NCI-H526 treated with DMSO at 0.1 percent for 48 hours (cell line): ENCODE data around the gene MAPRE3.
"Not testable (repeated sequence)": the region's sequence is repeated elsewhere in the genome, so short reads cannot be mapped to it uniquely, and the experiment has no call there.

Source experiments
- DNase-seq: peaks from one replicate; lab custom pipeline; 2025; lab: John Stamatoyannopoulos, UW

The MAPRE3 gene

DNA sequence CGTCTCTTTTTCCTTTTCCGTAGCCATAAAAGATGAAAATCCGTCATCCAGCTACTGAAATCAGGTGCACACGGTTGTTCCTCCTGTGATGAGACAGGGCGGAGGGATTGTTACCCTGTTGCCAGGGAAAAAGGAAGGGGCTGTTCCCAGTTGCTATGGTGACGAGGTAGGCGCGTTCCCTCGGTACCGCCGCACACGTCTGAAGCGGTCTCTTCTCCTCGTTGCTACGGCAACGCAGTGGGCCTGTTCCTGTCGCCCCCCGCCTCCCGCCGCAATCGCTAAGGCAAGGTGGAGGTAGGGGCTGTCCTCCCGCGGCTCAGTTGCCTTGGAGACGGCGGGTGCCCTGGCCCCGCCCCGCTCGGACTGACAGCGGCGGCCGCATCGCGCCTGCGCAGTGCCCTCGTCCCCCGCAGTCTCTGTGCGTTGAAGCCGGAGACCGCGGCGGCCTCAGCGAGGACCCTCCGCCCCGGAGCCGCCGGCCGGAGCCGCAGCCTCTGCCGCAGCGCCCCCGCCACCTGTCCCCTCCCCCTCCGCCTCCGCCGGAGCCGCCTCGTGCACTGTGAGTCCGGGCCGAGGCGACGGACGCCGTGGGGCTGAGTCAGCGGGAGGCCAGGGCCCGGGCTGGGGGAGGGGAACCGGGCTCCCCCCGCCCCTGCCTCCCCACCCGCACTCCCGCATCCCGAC lies at the start of gene MAPRE3:
MAPRE3 (plus strand) TSS at position 394 of the 684 bp plus-strand sequence. CDS start 51,582 bp downstream, outside the sequence.
- DNase-seq: peak; percentile 73

DNA sequence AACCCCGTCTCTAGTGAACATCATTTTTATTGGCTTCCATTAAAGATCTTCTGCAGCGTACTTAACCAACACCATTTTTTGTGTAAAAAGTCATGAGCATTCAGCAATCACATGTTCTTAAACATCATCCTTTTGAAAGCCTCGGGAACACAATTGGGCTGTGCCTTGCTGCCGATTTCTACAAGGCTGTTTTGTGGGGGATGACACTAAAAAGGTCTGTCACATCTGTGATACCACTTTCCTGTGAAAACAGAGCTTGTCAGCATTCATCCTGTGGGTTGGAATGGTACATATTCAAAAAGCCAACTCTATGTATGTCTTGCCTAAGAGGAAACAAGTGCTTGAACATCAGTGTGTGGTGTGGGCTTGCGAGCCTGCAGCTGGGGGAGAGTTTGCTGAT lies 49.1 kb upstream of the MAPRE3 start:
- no peak for DNase-seq

DNA sequence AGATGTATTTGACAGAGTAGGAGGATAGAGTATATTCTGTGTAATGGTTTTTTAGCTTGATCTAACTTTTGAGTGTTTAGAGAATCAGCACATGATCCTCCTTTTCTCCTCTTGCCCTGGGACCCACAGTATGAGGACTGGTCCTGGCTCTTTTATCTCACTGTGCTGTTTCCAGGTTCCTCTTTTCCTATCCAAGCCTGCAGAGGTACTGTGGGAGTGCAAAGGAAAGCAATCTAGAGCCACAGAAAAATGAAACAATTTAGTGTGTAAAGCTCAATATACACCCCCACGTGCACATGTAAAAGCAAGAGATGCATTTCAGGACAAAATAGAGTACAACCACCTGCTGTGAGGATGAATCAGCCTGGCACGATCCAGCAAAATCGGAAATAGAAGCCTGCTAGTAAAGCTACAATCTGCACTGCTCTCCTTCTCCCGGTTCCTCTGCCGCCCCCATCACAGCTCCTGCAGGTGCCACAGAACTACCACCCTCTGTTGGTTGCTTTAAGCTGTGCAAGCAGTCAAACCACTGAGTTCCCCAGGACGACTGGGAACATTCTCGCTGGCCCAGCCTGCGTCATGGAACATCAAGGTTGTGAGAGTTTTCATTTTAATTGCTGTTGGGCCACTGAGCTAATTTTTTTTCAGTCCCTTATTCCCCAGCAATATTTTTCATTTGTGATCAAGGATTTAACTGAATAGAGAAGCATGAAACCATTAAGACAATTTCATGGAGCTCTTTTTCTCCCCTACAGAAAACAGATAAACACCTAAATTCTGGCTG lies 47.8 kb upstream of the MAPRE3 start:
- peak; percentile 30 for DNase-seq

DNA sequence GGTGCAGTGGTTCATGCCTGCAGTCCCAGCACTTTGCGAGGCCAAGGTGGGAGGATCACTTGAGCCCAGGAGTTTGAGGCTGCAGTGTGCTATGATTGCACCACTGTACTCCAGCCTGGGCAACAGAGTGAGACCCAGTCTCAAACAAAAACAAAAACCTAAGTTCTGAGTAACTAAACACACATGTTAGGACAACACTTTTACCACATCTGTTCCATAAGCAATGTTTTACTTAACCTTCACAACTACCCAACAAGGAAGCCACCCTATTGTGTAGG lies 47.3 kb upstream of the MAPRE3 start:
- not testable (repeated sequence) for DNase-seq

DNA sequence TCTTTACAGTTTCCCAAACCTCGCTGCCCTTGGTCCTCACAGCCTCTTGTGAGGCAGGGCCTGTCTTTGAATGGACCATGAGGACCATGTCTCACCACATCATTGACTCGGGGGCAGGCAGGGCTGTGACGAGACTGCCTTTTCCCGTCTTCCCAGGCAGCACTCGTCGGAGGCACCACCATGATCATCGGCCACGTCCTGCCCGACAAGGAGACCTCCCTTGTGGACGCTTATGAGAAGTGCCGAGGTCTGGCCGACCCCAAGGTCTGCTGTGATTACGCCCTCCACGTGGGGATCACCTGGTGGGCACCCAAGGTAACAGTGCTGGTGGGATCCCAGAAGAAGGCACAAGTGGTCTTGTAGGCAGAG lies 45.7 kb upstream of the MAPRE3 start:
- DNase-seq: no peak

DNA sequence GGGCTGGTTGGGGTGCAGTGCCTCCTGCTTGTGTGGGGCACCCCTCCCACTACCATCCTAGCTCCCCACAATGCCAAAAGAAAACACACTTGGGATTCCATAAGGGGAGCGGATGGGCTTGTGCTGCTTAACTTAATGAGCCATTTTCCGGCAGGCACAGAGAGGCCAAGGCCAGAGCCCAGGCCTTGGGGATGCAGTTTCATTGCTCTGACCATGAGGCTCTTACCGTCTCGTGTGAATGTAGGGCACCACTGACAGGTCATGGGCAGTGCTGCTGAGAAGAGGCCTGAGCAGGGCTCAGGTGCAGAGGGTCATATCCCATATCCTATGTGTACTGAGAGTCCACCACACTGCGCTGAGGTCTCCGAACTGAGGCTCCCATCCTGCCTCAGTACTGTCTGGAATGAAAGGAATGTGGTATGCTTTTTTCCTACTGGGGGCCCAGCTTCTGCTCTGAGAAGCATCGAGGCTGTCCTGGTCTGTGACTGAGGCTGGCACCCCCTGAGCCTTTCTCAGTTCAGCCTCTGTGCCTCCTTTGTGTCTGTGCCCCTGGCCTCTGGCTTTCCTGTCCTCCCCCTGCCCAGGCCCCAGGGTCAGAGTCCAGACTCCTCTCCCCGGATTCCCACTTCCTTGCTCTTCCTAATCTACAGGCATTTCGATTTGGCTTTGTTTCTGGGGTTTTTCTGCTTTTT lies 45.2 kb upstream of the MAPRE3 start:
- DNase-seq: no peak

DNA sequence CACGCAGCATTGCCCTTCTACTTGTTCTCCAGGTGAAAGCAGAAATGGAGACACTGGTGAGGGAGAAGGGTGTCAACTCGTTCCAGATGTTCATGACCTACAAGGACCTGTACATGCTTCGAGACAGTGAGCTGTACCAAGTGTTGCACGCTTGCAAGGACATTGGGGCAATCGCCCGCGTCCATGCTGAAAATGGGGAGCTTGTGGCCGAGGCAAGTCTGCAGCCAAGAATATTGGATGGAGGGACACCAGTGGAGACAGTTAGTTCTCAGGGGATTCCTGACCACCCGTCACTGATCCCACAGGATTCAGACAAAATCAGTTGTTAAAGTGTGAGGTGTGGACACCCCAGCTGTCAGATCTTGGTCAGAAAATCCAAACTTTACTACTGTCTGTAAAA lies 43.2 kb upstream of the MAPRE3 start:
- no peak for DNase-seq

DNA sequence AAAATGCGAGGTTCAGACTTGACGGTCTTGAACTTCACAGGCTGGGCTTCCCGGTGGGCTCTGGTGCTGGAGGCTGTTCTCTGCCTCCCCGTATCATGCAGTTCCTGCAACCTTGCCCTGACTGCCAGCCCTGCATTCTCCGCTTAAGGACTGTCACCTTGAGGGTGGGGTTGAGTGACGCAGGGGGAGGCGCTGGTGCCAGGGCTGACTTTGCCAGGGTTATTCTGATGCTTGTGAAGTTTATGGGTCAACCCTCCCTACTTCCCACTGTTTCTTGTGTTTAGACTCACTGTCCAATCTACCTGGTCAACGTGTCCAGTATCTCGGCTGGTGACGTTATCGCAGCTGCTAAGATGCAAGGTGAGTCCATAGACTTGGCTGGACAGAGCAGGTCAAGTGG lies 37.5 kb upstream of the MAPRE3 start:
- DNase-seq: no peak

DNA sequence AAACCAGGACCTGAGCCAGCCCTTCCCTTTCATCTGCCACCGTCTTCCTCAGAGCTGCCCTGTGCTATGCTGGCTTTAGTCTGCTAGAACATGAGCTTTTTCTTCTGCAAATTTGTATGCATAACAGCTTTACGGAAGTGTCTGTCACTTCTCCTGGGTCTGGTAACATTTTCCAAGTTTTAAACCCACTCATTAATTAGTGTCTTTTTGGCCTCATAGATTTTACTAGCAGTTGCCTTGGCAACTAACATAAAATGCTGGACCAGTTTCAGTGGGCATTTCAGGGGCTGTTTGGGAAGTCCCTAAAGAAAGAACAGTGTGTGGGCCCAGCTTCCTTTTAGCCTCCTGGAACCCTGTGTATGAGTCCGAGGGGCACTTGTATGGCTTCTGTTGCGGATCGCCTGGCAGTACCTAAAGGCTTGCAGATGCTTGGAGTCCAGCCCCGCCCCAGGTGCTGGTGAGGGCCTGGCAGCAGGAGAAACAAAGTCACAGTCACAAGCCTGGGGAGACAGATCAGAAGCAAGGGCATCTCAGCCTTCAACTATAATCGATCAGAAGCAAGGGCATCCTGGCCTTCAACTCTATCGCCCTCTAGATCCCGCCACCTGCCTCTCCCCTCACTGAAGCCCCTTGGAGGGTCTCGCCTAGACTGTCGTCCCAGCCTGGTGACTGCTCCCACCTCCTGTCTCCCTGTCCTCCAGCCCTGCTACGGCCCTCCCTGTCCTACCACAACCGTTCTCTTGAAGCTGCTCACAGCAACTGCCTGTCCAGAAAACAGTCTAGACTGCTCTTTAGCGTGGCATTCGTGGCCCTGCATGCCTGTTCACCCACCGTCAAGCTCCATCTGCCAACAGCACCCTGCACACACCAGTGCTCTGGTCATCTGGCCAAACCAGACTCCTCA lies 36.8 kb upstream of the MAPRE3 start:
- no peak for DNase-seq

DNA sequence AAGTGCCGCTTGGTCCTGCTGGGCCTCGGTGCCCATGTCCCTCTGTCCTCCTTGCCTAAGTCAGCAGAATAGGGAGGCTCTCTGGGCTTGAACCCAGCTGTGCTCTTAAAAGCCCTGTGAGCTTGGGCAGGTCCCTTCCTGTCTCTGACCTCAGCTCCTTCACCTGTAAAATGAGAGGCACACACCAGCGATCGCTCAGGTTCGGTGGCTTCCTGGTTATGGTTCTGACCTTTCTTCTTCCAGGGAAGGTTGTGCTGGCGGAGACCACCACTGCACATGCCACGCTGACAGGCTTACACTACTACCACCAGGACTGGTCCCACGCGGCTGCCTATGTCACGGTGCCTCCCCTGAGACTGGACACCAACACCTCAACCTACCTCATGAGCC lies 36.1 kb upstream of the MAPRE3 start:
- DNase-seq: no peak

DNA sequence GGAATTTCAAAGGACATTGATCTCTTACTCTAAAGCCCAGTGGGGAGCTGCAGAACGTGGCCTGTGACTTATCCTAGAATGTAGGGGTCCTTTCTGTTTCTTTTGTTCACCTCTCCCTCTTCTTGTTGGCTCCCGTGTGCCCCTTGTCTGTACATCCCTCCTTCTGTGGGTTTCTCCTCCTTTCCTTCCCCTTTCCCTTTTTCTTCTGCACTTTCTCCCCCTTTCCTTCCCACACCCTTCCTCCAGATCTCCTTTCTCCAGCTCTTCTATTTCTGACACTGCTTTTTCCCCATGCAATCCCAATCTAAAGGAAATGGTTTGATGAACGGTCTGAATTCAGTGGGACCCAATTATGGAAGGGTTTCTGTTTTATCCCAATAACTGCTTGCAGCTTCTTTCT lies 35.5 kb upstream of the MAPRE3 start:
- no peak for DNase-seq

DNA sequence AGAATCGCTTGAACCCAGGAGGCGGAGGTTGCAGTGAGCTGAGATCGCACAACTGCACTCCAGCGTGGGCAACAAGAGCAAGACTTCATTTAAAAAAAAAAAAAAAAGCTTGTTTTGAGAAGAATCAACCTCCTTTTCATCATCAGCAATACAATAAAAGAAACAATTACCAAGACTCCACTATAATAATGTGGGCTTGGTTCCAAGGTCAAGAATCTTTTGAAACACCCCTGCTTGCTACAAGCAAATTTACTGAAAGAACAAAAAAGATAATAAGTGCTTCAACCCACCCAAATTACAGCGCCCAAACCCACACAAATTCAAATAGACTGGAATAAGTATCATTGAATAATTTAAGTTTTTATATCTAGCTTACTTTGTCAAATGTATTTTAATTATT lies 33.6 kb upstream of the MAPRE3 start:
- no peak for DNase-seq

DNA sequence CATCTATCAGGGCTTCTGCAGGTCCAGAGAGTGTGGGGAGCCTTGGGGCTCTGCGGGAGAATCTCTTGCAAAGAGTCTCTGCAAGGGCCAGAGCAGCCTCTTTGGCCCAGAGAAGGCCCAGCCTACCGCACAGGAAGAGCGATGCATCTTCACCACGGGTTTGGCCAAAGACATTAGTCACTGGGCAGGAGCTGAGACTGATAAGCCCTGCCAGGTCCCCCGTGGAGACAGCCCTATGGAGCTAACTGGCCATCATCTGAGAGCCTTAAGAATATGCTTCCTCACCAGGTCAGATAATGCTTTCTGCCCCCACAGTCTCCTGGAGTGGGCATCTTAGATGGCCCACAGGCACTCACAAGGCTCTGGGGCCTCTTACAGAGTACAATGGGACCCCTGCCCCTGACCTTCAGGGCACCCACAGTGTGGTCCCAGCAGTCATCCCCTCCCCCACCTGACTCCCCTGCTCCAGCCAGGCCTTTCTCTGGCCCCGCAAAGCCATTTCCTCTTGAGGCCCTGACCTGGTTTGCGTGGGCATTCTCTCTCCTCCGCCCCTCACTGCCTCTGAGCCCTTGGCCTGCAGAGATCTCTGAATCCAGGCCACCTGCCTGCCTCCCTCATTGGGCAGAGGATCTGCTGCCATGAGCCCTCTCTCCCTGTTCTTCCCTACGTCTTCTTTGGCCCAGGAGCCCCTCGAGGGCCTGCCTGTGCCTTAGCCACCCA lies 31.9 kb upstream of the MAPRE3 start:
- no peak for DNase-seq

DNA sequence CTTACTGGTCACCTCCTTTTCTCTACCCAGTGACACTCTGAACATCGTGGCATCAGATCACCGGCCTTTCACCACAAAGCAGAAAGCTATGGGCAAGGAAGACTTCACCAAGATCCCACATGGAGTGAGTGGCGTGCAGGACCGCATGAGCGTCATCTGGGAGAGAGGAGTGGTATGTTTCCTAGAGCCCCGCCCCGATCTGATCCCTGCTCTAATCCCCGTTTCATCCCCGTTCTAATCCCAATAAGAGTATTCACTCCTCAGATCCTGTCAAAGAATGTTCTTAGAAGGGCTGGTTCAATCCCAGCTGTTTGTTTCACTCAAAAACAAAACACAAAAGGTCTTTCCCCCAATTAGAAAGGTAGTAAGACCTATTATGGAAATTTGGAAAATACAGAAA lies 30.4 kb upstream of the MAPRE3 start:
- no peak for DNase-seq

DNA sequence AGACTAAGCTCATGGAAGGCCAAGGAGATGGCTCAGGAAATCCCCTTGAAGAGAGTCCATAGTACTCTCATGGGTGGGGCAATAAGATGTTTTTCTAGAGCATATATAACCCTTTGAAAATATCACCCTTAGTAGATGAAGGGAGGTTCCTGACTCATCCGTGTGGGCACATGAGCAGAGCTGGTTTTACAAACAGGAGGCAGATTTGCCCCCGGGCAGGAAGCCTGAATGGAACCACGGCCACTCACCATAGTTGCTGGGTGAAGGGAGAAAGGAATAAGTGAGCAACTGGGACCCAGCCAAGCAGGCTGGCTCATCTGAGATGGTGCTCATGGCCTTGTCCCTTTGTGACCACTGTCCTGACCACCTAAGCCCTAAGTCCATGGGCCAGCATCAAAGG lies 29.0 kb upstream of the MAPRE3 start:
- DNase-seq: no peak

DNA sequence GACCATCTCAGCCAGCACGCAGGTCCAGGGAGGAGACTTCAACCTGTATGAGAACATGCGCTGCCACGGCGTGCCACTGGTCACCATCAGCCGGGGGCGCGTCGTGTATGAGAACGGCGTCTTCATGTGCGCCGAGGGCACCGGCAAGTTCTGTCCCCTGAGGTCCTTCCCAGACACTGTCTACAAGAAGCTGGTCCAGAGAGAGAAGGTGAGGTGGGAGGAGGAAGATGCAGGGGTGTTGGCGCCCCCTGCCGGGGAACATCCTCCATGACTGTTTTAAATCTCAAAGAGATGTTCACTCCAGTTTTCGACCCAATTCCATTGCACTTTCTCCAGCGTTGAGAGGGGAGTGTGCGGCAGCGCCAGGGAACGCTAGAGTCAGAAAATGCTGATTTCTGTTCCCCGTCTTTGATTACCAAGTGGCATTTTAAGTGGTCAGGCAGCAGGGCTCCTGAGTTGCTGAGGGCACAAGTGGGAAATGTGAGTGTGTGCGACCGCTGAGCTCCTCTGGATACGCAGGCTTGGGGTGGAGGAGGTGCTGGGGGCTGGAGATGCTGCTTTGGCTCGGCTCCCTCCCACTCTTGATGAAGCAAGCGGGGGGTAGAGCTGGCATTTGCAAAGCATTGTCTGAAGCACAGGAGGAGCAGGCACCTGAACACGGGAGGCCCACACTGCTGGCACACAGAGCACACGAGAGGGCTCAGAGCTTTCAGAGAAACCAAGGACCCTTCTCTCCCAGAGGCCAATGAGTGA lies 27.7 kb upstream of the MAPRE3 start:
- peak; percentile 21 for DNase-seq

DNA sequence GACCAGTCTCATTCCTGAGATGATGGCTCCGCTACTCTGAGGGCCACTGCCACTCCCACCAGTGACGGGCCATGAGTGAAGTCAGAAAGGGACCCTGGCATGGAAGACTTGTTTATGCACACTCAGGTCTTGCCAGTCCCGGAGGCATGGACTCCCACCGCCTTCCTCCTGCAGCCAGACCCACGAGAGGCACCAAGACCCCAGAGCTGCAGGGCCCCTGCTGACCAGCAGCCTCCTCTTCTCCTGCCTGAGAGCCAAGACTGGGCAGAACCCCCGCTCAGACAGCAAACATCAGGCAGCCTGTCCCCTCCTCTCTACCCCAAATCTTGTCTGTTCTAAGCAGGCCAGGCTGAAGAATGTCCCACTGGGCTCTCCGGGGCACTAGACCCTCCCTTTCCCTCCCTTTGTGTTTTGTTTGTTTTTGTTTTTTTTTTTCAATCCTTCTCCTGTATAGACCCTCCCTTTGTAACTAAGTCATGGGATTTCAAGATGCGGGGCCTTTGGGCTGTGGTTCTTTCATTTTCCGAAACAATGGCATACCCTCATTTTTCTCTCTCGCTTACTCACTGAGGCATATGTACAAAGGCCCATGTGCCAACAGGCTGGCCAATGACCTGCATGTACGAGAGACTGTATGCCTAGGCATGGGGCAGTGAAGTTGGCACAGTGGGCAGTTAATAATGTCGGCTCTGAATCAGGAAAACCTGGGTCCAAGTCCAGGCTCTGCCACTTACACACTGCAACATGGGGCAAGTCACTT lies 24.3 kb upstream of the MAPRE3 start:
- DNase-seq: no peak

DNA sequence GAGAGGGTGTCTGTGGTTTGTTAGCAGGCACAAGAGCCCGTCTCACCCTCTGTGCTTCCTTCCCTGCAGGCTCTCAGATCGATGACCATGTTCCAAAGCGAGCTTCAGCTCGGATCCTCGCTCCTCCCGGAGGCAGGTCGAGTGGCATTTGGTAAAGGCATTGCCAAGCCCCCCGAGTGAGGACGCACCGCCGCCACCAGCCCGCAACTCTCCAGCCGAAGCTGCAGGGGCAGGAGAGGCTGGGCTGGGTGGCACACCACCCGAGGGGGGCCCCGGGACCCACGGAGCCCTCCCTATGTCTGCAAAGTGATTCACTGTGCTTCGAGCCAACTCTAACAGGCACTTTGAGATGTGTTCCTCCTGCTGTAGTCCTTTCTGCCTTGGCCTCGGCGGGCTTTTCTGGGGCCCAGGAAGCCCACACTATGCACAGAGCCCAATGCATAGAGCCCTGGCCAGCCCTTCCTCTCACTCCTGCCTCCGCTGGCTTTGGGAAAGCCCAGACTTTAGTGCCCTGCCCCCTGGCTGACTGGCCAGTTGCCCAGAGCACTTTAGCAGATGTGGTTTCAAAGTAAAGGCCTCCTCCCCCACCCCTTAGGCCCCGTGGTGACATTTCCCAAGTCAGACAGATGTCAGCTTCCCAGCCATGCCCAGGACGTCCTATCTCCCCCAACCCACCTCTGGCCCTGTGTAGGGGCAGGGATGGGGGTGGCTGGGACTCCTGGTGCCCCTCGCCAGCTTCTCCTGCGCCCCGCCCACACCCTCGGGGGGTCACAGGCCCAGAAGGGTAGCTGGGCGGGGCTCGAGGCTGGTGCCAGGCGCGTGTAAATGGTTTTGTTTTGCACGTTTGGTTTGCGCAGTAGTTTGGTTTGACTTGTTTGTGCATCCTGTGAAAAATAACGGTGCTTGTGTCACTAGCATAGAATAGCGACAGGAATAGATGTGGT lies 23.3 kb upstream of the MAPRE3 start:
- no peak for DNase-seq

DNA sequence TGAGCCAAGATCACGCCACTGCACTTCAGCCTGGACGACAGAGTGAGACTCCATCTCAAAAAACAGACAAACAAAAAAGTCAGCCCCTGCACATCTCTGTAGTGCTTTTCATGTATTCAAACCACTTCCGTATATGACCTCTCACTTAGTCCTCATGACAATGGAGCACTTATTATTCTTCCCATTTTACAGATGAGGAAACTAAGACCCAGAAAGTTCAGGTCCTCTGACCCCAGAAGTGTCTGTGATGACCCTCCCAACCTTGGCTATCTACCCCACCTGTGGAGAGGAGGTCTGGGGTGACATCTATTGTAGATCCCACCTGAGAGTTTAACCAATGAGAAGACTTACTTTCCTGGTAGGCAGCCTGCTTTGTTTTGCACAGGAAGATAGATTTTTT lies 21.6 kb upstream of the MAPRE3 start:
- no peak for DNase-seq
